NCI-H446 treated with DMSO at 0.1 percent for 48 hours (cell line): ENCODE measurements around the gene ROCK1.
A peak's percentile ranks its signal among the peaks of the same experiment; 100 is the strongest.
"Not testable (repeated sequence)": the region's sequence is repeated elsewhere in the genome, so short reads cannot be mapped to it uniquely, and the experiment has no call there.

Experiments used
- DNase-seq: peaks from one replicate; lab custom pipeline; 2025; lab: John Stamatoyannopoulos, UW

The ROCK1 gene

DNA sequence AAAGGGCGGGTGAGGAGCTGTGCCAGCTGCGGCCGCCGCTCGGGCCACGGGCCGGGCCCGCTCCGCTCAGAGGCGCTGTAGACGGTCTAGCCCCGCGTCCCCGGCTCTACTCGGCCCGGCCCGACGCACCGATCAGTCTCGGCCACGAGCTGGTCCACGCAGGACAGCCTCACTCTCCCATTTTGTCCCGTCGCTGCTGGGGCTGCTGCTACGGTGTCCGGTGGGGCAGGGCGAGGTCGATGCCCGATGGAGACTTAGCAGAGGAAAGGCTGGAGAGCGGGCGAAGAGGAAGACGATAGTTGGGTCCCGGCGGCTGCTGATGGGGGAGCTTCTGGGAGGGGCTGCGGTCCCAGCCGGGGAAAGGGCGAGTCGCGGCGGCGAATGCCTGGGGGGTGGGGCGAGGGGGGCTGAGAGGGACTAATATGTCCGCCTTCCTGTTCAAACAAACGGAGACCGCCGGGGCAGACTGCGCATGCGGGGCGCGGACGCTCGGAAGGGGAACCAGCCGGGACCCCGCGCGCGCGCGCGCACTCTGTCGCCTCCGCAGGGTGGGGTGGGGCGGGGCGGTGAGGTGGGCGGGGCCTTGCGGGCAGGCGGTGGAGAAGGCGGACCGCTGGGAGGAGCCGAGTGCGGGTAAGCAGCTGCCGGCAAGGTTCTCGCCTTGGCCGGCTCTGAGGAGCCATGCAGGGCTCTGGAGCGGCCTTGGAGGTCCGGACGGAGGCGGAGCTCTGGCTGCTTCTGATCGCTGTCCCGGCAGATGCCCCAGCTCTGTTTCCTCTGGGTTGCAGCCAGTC, at the start of gene ROCK1:
Gene ROCK1 (minus strand): TSS at position 468 of the 794 bp plus-strand sequence. CDS start 903 bp downstream, outside the sequence.
- DNase-seq, result peak; percentile 87

DNA sequence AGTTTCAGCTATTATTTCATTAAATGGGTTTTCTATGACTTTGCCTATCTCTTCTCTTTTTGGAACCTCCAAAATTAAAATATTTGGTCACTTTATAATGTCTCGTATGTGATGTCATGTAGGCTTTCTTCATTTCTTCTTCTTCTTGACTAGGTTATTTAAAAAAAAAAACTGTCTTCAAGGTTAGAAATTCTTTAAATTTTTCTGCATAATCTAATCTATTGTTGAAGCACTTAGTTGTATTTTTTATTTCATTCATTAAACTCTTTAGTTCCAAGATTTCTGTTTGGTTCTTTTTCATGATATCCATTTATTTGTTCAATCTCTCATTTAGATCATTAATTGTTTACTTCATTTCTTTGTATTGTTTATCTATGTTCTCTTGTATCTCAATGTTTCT, 43.8 kb upstream of the ROCK1 start:
- DNase-seq, result no peak

DNA sequence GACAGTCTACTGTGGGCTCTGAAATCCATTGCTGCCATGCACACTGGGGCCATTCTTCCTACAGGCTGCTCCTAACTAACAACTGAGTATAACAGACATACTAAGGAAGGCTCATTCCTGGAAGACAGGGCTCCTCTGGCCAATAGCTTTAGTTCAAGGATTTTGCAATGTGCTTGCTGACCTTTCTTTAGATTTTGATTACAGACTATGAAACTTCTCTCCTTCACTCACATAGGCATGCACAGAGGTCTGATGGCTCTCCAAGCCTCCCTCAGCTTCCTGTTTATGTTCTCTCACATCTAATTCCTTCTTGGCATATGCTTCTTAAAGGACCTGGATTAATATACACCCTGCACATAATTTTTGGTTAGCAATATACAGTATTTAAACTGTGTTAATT, 34.4 kb upstream of the ROCK1 start:
- DNase-seq, result no peak

GRCh38 chr18:21145371-21145770, 33.8 kb upstream of the ROCK1 start:
- no peak for DNase-seq

DNA sequence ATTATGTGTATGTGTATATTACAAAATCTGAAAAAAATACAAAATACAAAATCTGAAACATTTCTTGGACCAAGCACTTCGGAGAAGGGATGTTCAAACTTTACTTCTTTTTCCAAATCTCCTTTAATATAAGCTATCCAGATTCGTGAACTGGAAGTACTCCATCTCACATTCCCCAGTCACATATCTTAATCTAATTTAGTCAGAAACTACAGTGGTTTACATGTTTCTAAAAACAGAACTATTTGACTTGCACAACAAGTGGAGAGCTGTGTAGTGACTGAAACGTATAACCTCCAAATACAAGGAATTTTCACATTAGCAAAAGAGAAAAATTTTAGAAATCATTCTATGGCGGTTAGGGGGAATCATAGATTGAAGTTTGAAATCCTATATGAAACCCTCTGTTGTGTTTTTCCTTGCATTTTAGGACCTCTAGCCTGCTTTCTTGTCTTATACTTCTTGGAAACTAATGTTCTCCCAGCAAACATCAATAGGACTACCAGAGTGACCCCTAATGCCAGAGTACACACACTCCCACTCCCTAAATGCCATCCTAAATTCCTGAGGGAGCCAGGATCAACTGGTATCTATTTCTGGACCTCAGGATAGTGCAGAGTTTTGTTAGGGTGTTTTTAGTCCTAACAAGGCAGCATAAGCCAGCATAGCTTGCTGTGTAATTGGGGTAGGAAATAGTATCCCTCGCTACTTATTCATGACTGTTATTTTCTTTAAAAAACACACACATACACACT, 30.2 kb upstream of the ROCK1 start:
- DNase-seq, result no peak

- not testable (repeated sequence) for DNase-seq
These were observed 26.3 kb upstream of the ROCK1 start for GRCh38 chr18:21137719-21138488.

- DNase-seq, result no peak
These were observed 23.3 kb upstream of the ROCK1 start for GRCh38 chr18:21134895-21135294.

GRCh38 chr18:21132398-21132918, 20.8 kb upstream of the ROCK1 start:
- no peak for DNase-seq

- no peak for DNase-seq
These were observed 20.1 kb upstream of the ROCK1 start for GRCh38 chr18:21131698-21132227.

- DNase-seq, result no peak
These were observed 18.1 kb upstream of the ROCK1 start for GRCh38 chr18:21129566-21130216.

DNA sequence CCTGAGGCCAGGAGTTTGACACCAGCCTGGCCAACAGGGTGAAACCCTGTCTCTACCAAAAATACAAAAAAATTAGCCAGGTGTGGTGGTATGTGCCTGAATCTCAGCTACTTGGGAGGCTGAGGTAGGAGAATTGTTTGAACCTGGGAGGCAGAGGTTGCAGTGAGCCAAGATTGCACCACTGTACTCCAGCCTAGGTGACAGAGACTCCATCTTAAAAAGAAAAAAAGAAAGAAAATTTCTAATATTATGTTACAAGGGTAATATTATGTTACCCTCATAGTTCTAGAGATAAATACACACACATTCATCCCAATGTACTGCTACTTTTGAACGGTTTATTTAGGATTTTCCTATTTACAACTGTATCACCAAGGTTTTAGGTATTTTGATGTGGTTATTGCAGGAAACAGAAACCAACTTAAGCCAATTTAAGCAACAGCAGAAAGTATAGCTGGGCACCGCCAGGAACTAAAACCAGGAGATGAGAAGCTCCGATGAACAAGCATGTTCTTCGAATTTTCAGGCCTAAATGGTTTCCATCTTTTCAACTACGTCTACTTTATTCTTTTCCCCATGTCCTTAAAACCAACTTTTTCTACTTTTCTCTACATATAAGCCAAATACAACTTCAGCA, 11.8 kb upstream of the ROCK1 start:
- no peak for DNase-seq

- DNase-seq, result no peak
These were observed 7.2 kb upstream of the ROCK1 start for GRCh38 chr18:21118806-21119205.

- DNase-seq, result no peak
These were observed 6.0 kb upstream of the ROCK1 start for GRCh38 chr18:21117409-21118131.

DNA sequence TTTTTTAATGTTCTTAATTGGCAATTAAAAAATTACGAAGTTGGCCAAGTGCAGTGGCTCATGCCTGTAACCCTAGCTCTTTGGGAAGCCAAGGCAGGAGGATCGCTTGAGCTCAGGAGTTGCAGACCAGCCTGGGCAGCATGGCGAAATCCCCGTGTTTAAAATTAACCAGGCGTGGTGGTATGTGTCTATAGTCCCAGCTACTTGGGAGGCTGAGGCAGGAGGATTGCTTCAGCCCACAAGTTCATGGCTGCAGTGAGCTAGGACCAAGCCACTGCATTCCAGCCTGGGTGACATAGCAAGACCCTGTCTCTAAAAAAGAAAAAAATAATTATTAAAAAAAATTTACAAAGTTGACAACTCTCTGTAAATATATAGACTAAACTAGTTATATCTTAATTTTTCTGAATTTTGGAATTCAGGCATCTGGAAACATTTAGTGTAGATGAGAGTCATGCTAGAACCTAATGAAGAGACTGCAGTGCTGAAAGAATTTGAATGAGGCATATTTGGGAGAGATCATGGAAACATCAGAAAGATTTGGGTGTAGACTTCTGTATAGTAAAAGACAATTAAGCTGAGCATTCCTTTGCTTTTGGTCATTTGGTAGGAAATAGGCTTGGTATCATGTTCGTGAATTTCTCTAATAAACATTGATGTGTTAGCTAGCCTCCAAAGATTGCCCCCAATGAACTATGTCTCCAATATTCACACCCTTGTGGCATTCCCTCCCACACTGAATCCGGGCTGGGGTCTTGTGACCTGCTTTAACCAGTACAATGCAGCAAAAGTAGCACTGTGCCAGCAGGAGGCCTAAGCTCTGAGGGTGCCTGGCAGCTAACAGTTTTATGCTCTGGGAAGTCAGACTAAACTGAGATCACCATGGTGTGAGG, 4.2 kb upstream of the ROCK1 start:
- no peak for DNase-seq

- no peak for DNase-seq
These were observed 1.0 kb upstream of the ROCK1 start for GRCh38 chr18:21112543-21113105.

DNA sequence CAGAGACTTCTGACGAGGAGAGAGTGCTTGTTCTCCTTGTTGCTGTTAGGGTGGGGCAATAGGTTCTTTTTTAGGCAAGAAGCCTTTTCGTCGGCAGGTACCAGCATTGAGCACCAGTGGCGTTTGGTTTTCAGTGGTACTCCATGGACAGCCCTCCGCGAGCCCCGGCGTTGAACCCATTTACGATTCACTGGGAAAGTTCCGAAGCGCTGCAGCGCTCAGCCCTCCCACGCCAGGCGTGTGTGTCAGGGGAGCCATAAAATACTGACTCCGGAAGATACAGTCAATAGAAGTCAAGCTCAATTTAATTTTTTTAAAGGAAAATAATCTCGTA, 494 bp upstream of the ROCK1 start:
- no peak for DNase-seq

- no peak for DNase-seq
These were observed 784 bp downstream of the ROCK1 start for GRCh38 chr18:21110713-21111345.

DNA sequence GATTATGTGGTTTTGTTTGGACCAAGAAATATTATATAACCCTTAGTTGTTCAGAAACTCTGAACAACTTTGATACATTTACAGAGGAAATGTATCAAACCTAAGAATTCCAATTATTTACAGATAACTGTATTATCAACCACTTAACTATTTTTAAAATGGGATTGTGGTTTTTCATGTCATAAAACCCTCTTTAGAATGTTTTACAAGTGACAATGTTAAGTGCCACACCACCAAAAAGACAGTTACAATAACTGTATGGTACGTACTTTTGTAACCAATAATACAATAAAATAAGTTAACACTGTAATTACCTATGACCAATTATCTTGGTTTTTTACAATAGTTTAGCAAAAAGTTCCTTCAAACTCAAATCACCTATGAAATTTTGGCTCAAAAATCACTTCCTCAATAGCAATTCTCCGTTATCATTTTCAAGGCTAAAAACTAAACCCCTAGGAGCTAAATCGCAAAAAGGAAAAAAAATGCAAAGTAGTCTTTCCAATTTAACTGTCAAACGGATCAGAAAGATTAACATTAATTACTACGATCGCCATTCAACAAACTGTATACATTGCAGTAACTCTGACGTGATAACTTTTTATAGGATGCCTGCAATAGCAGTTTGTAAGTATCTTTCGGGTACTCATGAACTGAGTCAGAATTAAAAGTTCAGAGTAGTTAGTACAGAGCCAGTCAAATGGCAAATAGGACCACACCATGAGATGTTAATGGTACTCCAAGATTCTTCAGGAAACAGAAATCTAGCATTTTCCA, 1.5 kb downstream of the ROCK1 start:
- no peak for DNase-seq
